Hematopoietic multipotent progenitor cell (in vitro differentiated cells): ENCODE data around the gene USP12. TPM values are rescaled to one million over a fixed set of nuclear protein-coding genes. Genes with fewer than 3 reads are reported as not detected.
A peak's percentile ranks its signal among the peaks of the same experiment; 100 is the strongest.

Source experiments
- DNase-seq, 3 donors: peaks; one replicate each; pipeline ENCODE4 v3.0.0-alpha.2; 2011 to 2015; ENCODE audit warnings: low read depth in 2 of 3, low spot score in 2 of 3
- total RNA-seq: library from RNA; depleted of rRNA; stranded (reverse); fragments of >200 nt; gene quantifications from one replicate; pipeline ENCODE4 v1.2.3, GENCODE V29; 2012

The USP12 gene
- total RNA-seq, 1 donor: 8.1 TPM

- DNase-seq: no peak
Measured at GRCh38 chr13:27041341-27041740, 130.3 kb downstream of the USP12 start.

DNA sequence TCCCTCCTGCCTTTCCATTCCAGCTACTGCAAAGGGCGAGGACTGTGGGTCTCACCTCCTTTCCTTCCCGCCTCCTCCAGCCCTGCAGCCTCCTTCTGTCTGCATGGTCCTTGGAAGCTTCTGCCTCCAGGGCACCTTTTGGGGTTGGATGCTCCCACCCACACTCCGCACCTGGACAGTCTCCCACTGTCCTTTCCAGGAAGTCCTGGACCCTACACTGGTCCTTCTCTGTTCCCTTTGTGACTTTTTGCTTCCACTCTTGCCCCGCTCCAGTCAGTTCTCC is 130.8 kb downstream of the USP12 start:
- DNase-seq: no peak

DNA sequence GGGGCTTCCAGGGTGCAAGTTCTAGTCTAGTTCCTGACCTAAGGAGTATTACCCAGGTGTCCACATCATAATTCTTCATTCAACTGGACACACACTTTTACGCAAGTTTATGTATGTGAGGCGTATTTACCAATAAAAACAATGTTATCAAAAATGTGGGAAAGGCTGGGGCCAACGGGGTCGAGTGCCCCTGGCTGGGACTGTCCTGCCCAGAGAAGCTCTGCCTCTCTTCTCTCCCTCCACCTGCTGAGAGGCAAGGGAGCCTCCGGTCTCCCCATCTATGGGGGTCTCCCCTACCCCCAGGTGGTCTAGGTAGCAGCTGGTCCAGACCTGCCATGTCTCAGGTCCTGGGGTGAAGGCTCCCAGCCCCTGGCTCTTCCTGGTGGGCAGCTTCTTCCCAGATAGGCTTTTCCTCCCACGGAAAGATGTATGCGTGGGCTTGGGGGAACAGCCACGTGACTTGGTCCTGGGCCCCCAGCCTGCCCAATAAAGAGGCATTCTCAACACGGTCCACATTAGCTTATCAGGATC is 132.4 kb downstream of the USP12 start:
- DNase-seq: no peak

GRCh38 chr13:27038323-27038722 is 133.3 kb downstream of the USP12 start:
- DNase-seq: no peak

DNA sequence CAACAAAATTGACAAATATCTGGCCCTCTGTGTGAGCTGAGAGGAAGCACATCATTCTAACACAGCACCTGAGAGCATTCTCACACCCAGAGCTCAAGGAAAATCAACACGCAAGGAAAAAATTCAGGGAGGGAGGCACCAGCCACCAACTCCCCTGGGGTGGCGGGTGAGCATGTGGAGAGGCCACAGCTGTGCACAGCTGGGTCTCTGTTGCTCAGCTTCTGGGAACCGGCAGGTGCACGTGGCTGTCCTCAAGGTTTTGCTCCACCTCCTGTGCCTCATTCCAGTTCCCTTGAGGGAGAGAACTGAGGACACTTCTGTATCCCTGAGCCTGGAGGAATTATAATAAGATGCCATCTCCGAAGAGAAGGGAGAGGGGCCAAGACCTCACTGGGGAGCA is 134.0 kb downstream of the USP12 start:
- no peak for DNase-seq

DNA sequence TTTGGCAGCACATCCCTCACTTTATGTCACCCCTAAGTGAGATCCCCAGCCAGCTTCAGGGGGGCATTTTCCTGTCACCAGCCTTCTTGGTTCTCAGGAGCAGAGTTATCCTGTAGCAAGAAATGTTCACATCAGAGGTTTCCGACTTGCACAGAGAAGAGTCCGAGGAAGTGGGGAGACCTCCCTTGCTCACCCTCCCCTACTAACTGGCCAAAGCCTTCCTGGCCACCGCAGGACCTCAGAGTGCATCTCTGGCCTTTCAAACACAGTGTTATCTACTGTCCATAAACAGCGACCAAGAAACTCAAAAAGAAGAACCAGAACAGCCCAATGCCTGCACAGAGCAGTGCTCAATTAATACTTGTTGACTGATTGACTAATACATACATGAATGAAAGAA is 134.4 kb downstream of the USP12 start:
- DNase-seq: no peak

DNA sequence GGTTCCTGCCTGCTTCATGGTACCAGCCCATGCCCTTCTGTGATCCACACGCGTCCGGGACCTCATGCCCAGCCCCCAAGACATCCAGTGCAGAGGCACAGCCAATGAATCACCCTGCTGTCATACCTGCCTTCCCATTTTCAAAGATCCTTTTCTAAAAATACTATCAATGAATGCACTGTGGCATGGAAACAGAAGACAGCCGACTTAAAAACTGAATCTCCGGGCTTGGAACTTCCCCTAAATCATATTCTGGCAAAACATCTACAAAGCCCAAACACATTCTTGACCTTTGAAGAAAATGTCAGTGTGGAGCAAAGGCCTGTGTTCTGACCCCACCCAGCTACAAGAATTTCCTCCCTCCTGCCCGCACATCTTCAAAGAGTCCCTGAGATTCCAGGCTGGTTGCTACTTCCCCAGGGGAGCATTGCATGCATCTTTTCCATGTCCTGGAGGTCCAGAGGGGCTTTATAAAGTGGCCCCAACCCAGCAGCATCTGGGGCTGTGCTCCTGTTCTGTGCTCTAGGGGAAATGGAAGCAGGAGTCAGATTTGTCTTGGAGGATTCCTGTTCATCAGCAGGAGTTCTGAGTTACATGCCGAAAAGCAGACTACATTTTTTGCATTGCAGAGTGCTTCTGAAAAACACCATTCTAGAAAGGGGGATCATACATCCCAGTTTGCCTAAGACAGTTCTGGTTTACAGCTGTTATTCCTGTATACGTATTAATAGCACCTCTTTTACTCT is 135.2 kb downstream of the USP12 start:
- DNase-seq: no peak

DNA sequence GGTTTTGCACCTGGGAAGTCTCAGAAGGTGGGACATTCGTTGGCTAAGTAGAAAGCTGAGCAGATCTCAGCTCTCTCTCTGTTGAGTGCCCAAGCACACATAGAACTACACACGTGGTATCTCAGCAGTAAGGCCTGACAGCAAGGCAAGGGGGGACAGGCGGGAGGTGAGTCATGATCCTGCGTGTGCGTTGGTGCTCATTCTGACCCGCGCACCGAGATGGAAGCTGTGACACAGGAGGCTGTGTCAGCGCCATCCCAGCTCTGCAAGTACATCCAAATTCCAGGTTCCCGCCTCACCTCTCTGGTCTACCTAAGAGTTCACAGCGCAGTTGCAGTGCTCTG is 135.7 kb downstream of the USP12 start:
- DNase-seq: no peak

DNA sequence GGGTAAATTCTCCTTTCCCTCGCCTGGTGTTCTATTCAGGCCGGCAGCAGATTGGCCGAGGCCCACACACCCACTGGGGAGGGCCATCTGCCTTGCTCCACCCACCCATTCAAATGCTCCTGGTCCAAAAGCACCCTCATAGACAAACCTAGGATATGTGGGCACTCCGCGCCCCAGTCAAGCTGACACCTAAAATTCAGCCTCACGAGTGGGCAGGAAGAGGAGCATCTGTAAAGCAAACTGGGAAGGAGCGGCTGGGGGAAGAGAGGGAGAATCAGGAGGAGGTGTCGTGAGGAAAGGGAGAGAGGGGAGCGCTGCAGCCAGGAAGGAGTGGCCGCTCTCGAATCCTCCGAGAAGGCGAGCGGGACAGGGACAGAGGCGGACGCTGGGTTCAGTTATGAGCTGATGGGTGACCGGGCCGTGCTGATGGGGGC is 136.9 kb downstream of the USP12 start:
- no peak for DNase-seq

GRCh38 chr13:27028683-27029480 is 142.7 kb downstream of the USP12 start:
- DNase-seq: no peak

DNA sequence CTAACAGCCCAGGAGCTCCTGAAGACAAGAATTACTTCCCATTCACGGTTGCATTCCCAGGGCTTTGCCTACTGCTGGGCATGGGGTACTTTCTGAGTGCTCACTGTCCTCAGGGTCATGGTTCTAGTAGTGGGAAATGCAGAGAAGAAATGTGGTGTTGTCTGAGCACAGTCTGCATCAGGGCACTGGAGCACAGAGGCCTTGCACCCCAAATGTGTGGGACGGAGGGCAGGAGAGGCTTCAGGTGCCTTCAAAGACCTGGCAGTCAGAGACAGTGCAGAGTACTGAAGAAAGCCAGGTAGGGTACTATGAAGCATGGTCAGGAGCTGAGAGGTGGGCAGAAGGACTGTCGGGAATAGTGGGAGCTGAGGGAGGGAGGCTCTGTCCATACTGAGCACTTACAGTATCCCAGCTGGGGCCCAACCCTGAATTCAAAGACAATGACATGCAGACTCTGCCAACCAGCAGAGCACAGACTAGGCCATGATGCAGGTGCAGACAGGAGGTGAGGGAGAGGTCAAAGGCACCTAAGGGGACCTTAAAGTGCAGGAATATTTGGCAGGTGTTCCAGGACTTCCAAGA is 144.4 kb downstream of the USP12 start:
- no peak for DNase-seq

DNA sequence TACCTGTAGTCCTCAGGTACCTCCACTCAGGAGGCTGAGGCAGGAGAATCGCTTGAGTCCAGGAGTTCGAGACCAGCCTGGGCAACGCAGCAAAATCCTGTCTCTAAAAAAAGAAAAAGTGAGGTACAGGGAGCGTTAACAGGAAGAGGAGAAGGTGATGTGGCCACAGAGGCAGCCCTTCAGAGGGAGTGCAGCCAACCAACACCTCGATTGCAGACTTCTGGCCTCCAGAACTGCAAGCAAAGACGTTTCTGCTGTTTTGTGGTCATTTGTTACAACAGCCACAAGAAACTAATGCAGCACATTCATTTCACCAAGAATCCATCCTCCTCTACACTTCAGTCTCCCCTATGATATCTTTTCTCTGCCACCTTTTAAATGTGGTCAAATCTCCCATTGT is 145.2 kb downstream of the USP12 start:
- DNase-seq: peak in 1 of 3 donors; percentile 36

GRCh38 chr13:27024776-27025492 is 146.7 kb downstream of the USP12 start:
- DNase-seq: peak in 1 of 3 donors; percentile 26

GRCh38 chr13:27024074-27024461 is 147.5 kb downstream of the USP12 start:
- DNase-seq: no peak

DNA sequence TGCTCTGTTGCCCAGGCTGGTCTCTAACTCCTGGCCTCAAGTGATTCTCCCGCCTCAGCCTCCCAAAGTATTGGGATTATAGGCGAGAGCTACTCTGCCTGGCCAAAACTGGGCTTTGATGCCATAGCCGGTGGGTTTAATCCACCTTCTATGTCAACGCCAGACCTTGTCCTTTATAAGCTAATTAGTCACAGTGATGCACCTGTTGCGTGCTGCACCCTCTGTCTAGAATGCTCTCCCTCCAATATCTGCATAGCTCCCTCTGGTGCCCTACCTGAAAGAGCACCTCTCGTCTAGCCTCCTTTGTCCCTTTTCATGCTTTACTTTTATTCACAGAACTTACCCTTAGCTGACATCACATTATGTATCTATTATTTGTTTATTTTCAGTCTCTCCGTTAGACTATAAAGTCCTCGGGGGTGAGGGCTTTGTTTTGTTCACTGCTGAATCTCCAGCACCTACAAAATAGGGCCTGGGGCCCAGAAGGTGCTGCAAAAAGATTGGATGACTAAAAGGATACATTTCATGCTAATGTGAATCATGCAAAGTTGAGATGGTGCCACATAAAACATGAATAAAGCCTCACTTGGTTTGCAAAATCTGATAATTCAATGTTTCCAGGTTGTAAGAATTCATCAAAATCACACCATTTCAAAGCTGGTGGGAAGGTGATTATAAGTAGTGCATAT is 148.1 kb downstream of the USP12 start:
- DNase-seq: no peak

DNA sequence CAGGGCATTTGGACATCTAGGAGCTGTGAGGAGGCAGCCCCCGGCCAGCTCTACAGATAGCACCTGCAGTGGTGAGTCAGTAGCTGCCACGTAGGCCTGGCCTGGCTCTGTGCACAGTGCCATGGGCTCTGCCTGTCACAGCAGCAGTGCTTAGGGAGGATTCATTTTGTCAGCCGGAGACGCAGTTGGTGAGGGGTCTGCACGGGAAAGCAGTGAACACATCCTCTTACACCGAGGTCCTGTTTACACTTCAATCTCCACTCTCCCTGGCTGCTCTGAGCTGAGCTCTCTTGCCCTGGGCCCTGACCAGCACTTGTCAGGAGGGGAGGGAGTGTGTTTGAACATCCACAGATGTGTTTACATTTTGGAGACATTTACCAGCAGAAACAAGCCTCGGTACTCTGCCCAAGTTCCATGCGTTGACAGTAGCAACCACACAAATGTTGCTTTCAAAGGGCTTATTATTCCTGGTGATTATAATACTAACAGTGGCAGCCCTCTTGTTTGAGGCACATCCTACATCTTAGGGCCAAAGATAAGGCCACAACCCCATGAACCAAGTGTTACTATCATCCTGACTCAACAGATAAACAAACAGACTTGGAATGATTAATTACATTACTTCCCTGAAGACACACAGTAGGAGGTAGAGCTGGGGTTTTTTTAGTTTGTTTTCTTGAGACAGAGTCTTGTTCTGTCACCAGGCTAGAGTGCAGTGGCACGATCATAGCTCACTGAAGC is 148.9 kb downstream of the USP12 start:
- DNase-seq: no peak

- DNase-seq: no peak
Measured at GRCh38 chr13:27020415-27020814, 151.2 kb downstream of the USP12 start.

- DNase-seq: no peak
Measured at GRCh38 chr13:27018882-27019281, 152.7 kb downstream of the USP12 start.

DNA sequence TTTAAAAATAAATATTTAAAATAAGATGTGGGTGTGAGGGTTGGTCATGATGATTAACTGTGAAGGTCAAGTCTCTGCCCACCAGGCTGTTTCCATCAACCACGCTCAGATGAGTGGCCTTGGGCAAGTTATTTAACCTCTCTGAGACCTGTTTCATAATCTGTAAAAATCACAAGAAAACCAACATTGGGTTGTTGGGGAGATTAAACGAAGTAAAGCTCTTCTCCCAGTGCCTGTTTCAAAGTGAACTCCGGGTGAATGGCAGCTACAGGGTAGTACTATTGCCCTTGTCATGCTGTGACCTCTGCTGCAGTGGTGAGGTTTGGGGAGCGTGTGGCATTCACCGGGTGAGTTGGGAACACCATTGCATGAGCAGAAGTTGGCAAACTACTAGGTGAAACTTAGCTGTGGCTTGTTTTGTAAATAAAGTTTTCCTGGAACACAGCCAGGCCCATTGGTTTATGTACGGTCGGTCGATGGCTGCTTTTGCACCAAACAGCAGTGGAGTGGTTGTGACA is 153.2 kb downstream of the USP12 start:
- DNase-seq: no peak

DNA sequence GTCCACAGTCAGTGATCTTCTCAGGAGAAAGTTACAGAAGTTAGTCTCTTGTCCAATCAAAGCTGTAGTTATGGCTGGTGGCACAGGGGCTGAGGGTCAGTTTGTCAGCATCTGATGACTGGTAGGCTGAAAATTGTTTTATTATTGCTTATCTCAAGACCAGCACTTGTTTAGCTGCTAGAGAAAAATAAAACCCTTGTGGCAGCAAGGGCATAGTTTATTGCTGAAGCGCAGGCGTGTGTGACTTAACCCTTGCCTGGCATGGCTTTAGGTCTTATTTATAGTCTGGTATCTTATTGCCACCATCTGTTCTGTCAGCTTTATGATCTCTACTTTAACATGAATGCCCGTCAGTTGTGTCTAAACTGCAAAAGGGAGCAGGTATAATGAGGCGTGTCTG is 154.7 kb downstream of the USP12 start:
- DNase-seq: no peak
